Islet precursor cell (in vitro differentiated cells): ENCODE measurements around the gene IFRD2.

Experiments used
- DNase-seq: peaks from one replicate; pipeline ENCODE4 v3.0.0-alpha.2; 2018

Gene IFRD2

GRCh38 chr3:50299929-50300680, 7.9 kb upstream of the IFRD2 start:
- DNase-seq, result peak; percentile 50

GRCh38 chr3:50299638-50299928, 7.4 kb upstream of the IFRD2 start:
- DNase-seq, result no peak

- DNase-seq, result peak; percentile 100
Measured at GRCh38 chr3:50298836-50299637, 6.8 kb upstream of the IFRD2 start, which contains the start of the genes HYAL3 and NAA80. Gene HYAL3 (minus strand): TSS chr3:50299405. CDS start chr3:50295602, 3,803 bp downstream. Gene NAA80 (minus strand): TSS chr3:50299405. CDS start chr3:50297463, 1,942 bp downstream.

- DNase-seq, result peak; percentile 47
Measured at GRCh38 chr3:50297896-50298725, 5.9 kb upstream of the IFRD2 start.

- peak; percentile 39 for DNase-seq
Measured at GRCh38 chr3:50297384-50297775, 5.2 kb upstream of the IFRD2 start.

- peak; percentile 46 for DNase-seq
Measured at GRCh38 chr3:50296721-50297383, 4.6 kb upstream of the IFRD2 start.

GRCh38 chr3:50295553-50296431, 3.6 kb upstream of the IFRD2 start:
- peak; percentile 32 for DNase-seq

- peak; percentile 45 for DNase-seq
Measured at GRCh38 chr3:50294492-50295403, 2.5 kb upstream of the IFRD2 start.

GRCh38 chr3:50294089-50294488, 1.9 kb upstream of the IFRD2 start:
- DNase-seq, result peak; percentile 28

GRCh38 chr3:50293079-50293801, 1.0 kb upstream of the IFRD2 start:
- DNase-seq, result peak; percentile 43

GRCh38 chr3:50290161-50290641, 2.0 kb downstream of the IFRD2 start:
- DNase-seq, result peak; percentile 41

GRCh38 chr3:50289130-50289529, 3.1 kb downstream of the IFRD2 start:
- DNase-seq, result peak; percentile 41

- peak; percentile 33 for DNase-seq
Measured at GRCh38 chr3:50288387-50289007, 3.7 kb downstream of the IFRD2 start.

GRCh38 chr3:50287262-50287661, 5.0 kb downstream of the IFRD2 start:
- peak; percentile 38 for DNase-seq

GRCh38 chr3:50286322-50287227, 5.7 kb downstream of the IFRD2 start:
- DNase-seq, result peak; percentile 48

- DNase-seq, result peak; percentile 30
Measured at GRCh38 chr3:50284121-50284520, 8.1 kb downstream of the IFRD2 start.

GRCh38 chr3:50279255-50280016, 12.8 kb downstream of the IFRD2 start:
- DNase-seq, result no peak
